Measurements from ENCODE around the gene SNAPC3. TPM values are rescaled to one million over a fixed set of nuclear protein-coding genes. Genes with fewer than 3 reads are reported as not detected.

Gene SNAPC3
- total and polyA plus RNA-seq, 2 donors (not counting 3 experiments of a cell fraction or from before 2014, with no cell fraction given): 15.2 to 32.6 TPM

DNA sequence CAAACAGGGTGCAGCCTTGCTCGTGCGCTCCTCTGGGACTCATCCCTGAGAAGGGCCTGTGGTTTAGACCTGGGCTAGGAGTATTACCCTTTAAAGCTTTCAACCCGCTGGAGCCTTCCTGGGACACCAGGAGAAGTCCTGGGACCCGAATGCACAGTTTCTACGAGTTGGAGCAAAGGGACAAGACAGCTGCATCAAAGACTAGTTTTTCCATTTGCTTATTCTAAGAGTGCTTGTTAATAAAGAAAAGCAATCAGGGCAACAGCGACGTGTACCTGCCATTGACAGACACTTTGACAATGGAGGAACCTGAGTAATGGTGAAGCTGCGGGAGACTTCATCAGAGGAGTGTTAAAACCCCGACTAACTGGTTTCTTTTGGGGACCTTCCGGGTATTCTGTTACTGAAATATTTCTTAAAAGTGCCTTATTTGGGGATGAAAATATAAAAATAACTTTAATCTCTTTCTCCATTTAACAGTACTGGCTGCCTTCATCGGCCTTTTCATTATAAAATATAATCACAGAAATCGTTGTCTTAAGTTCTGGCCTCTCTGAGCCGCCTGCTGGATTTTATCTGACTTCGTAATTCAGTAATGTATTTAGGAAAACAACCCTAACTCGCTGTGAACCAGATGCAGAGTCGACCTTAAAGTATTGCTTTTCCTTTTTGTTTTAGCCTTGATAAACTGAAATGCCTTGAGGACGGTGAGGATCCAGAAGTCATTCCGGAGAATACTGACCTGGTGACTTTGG lies 732 bp downstream of the SNAPC3 start:
- Histone ChIP-seq H3K4me2 (ENCODE audit: insufficient read depth, low read length) (peak overlapping the region; percentile 97), H3K4me1 (ENCODE audit: control insufficient read depth, extremely low read depth, insufficient read depth, low read length) (peaks cover 11% of the 10 kb centered on the region), H3K9me1 (replicated peaks; ENCODE audit: control insufficient read depth, extremely low read depth, insufficient read depth, low read length) (no peaks in the 10 kb centered on the region), H4K20me1 (replicated peaks; ENCODE audit: control insufficient read depth, extremely low read depth, insufficient read depth, low read length) (peaks cover 2% of the 10 kb centered on the region), H3K9me3 (replicated peaks; ENCODE audit: control insufficient read depth, insufficient read depth, low read length) (no peaks in the 10 kb centered on the region), H3K4me3 (replicated peaks in 1 of 3; ENCODE audit: insufficient read depth in 1 of 3, low read depth in 1 of 3, low read length in 3 of 3) (peak overlapping the region; percentile 80 to 100 (median 94)), H3K27me3 (ENCODE audit: control insufficient read depth in 2 of 2, insufficient read depth in 2 of 2, low read length in 2 of 2) (no peaks in the 10 kb centered on the region), H3K36me3 (ENCODE audit: control insufficient read depth in 2 of 2, extremely low read depth in 1 of 2, insufficient read depth in 2 of 2, low read length in 2 of 2) (peaks cover 3 to 7% of the 10 kb centered on the region in 2 experiments), H3K9ac (replicated peaks; ENCODE audit: extremely low read depth, insufficient read depth, low read length) (peak overlapping the region; percentile 89), H3K79me2 (ENCODE audit: control insufficient read depth, insufficient read depth, low read length) (peaks cover 53% of the 10 kb centered on the region), H3K27ac (ENCODE audit: insufficient read depth, low read depth, low read length) (peak overlapping the region; percentile 27), H2AFZ (ENCODE audit: low read depth, low read length) (peak overlapping the region; percentile 61)
- dilution Hi-C loops (cut with MboI; ENCODE audit: extremely low pct_ligation_motif_present, low sequenced_read_pairs): no loop called here
- intact Hi-C loops (cut with micrococcal nuclease): loop anchor here (2.0 to 5.0 kb wide), 5 partner anchors 127 to 431 kb away; no protein-coding TSS in a partner anchor
- ChIA-PET POLR2A (no interaction called here), CTCF (interaction anchor here (1.2 to 2.4 kb wide), 3 partner anchors 40 to 211 kb away, joined by 3 to 9 read pairs (median 5); no protein-coding TSS in a partner anchor)
- TF ChIP-seq FOS (IDR thresholded peaks at IDR 0.05; ENCODE audit: borderline replicate concordance, insufficient read depth, low read length) (no peak), POLR2AphosphoS5 (IDR thresholded peaks at IDR 0.05; ENCODE audit: insufficient read depth, low read depth, low read length) (no peak)
- peak; percentile 64 for FAIRE-seq
- peak; percentile 56 for DNase-seq (ENCODE audit: low read depth, low spot score)
- no TSS peak for BruUV-seq (replicated peaks)

DNA sequence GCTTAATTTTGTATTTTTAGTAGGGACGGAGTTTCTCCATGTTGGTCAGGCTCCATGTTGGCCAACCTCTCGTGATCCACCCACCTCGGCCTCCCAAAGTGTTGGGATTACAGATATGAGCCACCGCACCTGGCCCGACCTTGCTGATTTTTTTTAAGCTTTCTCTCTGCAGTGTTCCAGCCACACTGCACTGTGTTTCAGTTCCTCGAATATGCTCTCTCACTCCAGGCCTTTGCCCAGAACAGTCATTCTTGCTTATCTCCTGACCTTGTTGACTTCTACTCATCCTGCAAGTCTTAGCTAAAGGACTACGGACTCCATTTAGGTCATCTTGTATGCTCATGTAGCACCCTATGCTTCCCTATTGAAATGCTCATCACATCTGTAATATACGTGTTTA lies 3.3 kb downstream of the SNAPC3 start:
- Histone ChIP-seq H3K4me3 (replicated peaks in 1 of 3; ENCODE audit: insufficient read depth in 1 of 3, low read depth in 1 of 3, low read length in 3 of 3) (no peak overlapping the region), H3K9ac (replicated peaks; ENCODE audit: extremely low read depth, insufficient read depth, low read length) (no peak overlapping the region), H3K4me2 (ENCODE audit: insufficient read depth, low read length) (no peak overlapping the region), H3K27ac (ENCODE audit: insufficient read depth, low read depth, low read length) (no peak overlapping the region), H2AFZ (ENCODE audit: low read depth, low read length) (no peak overlapping the region), H4K20me1 (replicated peaks; ENCODE audit: control insufficient read depth, extremely low read depth, insufficient read depth, low read length) (peaks cover 7% of the 10 kb centered on the region), H3K9me1 (replicated peaks; ENCODE audit: control insufficient read depth, extremely low read depth, insufficient read depth, low read length) (no peaks in the 10 kb centered on the region), H3K27me3 (ENCODE audit: control insufficient read depth in 2 of 2, insufficient read depth in 2 of 2, low read length in 2 of 2) (no peaks in the 10 kb centered on the region), H3K79me2 (ENCODE audit: control insufficient read depth, insufficient read depth, low read length) (peaks cover 78% of the 10 kb centered on the region), H3K4me1 (ENCODE audit: control insufficient read depth, extremely low read depth, insufficient read depth, low read length) (peaks cover 11% of the 10 kb centered on the region), H3K36me3 (ENCODE audit: control insufficient read depth in 2 of 2, extremely low read depth in 1 of 2, insufficient read depth in 2 of 2, low read length in 2 of 2) (peaks cover 3 to 7% of the 10 kb centered on the region in 2 experiments), H3K9me3 (replicated peaks; ENCODE audit: control insufficient read depth, insufficient read depth, low read length) (no peaks in the 10 kb centered on the region)
- dilution Hi-C loops (cut with MboI; ENCODE audit: extremely low pct_ligation_motif_present, low sequenced_read_pairs) (no loop called here), intact Hi-C loops (cut with micrococcal nuclease) (no loop called here)
- FAIRE-seq (no peak), DNase-seq (ENCODE audit: low read depth, low spot score) (no peak)
- no TSS peak for BruUV-seq (replicated peaks)
- ChIA-PET CTCF (no interaction called here), POLR2A (no interaction called here)
- TF ChIP-seq FOS (IDR thresholded peaks at IDR 0.05; ENCODE audit: borderline replicate concordance, insufficient read depth, low read length) (no peak), MYC (IDR thresholded peaks at IDR 0.05; ENCODE audit: low read depth, low read length) (no peak), POLR2AphosphoS5 (IDR thresholded peaks at IDR 0.05; ENCODE audit: insufficient read depth, low read depth, low read length) (no peak), POLR2A (IDR thresholded peaks at IDR 0.05; ENCODE audit: low read depth, low read length) (no peak), JUN (IDR thresholded peaks at IDR 0.05; ENCODE audit: borderline replicate concordance, insufficient read depth, insufficient read length, low read depth) (no peak), GATA2 (IDR thresholded peaks at IDR 0.05; ENCODE audit: insufficient read depth, insufficient read length, low read depth, low read length) (no peak), EZH2 (IDR thresholded peaks at IDR 0.05; ENCODE audit: borderline replicate concordance, low read depth, low read length, severe bottlenecking) (no peak)
- TF ChIP-seq, protein P1, sequence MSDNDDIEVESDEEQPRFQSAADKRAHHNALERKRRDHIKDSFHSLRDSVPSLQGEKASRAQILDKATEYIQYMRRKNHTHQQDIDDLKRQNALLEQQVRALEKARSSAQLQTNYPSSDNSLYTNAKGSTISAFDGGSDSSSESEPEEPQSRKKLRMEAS (IDR thresholded peaks at IDR 0.05; ENCODE audit: insufficient read depth, insufficient read length): no peak
- TF ChIP-seq, protein P2, sequence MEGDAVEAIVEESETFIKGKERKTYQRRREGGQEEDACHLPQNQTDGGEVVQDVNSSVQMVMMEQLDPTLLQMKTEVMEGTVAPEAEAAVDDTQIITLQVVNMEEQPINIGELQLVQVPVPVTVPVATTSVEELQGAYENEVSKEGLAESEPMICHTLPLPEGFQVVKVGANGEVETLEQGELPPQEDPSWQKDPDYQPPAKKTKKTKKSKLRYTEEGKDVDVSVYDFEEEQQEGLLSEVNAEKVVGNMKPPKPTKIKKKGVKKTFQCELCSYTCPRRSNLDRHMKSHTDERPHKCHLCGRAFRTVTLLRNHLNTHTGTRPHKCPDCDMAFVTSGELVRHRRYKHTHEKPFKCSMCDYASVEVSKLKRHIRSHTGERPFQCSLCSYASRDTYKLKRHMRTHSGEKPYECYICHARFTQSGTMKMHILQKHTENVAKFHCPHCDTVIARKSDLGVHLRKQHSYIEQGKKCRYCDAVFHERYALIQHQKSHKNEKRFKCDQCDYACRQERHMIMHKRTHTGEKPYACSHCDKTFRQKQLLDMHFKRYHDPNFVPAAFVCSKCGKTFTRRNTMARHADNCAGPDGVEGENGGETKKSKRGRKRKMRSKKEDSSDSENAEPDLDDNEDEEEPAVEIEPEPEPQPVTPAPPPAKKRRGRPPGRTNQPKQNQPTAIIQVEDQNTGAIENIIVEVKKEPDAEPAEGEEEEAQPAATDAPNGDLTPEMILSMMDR (IDR thresholded peaks at IDR 0.05; ENCODE audit: extremely low read depth in 1 of 2, insufficient read depth in 1 of 2, low read depth in 1 of 2, low read length in 2 of 2): no peak
